LNCaP clone FGC (cell line): ENCODE data around the gene MRPL40.

Source experiments
- DNase-seq: peaks from one replicate; pipeline ENCODE4 v3.0.0-alpha.2; 2011; ENCODE audit warnings: low read depth
- H3K4me3 ChIP-seq: 2 replicates; pipeline ENCODE4 v1.5.1; 2011; ENCODE audit warnings: mild to moderate bottlenecking, low read depth, low read length, control low read depth
- TF ChIP-seq, protein P1 (sequence below): IDR thresholded peaks from 2 replicates; pipeline ENCODE4 v1.5.1; 2012; ENCODE audit warnings: mild to moderate bottlenecking; ENCODE audit not compliant: control insufficient read depth, insufficient read depth; ENCODE audit errors: extremely low read depth

MRPL40 gene

GRCh38 chr22:19405652-19406051, 26.7 kb upstream of the MRPL40 start:
- H3K4me3 ChIP-seq = no peak overlapping the region
- TF ChIP-seq, protein P1, sequence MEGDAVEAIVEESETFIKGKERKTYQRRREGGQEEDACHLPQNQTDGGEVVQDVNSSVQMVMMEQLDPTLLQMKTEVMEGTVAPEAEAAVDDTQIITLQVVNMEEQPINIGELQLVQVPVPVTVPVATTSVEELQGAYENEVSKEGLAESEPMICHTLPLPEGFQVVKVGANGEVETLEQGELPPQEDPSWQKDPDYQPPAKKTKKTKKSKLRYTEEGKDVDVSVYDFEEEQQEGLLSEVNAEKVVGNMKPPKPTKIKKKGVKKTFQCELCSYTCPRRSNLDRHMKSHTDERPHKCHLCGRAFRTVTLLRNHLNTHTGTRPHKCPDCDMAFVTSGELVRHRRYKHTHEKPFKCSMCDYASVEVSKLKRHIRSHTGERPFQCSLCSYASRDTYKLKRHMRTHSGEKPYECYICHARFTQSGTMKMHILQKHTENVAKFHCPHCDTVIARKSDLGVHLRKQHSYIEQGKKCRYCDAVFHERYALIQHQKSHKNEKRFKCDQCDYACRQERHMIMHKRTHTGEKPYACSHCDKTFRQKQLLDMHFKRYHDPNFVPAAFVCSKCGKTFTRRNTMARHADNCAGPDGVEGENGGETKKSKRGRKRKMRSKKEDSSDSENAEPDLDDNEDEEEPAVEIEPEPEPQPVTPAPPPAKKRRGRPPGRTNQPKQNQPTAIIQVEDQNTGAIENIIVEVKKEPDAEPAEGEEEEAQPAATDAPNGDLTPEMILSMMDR = no peak
- no peak for DNase-seq

GRCh38 chr22:19406281-19406811, 26.0 kb upstream of the MRPL40 start:
- no peak for DNase-seq

DNA sequence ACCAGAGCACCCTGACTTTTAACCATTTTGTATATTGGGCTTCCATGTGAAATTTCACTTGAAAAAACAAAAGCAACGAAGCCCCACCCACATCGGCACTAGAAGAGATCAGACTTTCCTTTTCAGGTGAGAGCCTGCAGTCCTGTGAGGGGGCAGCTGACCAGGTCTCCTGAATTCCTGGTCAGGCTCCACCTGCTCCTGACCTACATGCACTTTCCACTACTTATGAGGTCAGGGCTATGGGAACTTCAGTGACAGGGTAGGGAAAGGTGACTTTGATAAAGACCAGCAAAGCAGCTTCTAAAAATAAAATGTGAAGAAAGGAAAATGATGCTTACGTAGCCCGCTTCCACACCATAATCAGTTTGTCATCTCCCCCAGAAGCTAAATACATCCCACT, 25.5 kb upstream of the MRPL40 start:
- TF ChIP-seq, protein P1 = no peak
- no peak overlapping the region for H3K4me3 ChIP-seq
- no peak for DNase-seq

More at GRCh38 chr22:19406281-19406811, 26.0 kb upstream of the MRPL40 start:
- TF ChIP-seq, protein P1 = no peak
- H3K4me3 ChIP-seq = no peak overlapping the region

GRCh38 chr22:19407649-19408606, 24.4 kb upstream of the MRPL40 start:
- no peak overlapping the region for H3K4me3 ChIP-seq
- no peak for DNase-seq
- TF ChIP-seq, protein P1 = no peak

- DNase-seq = no peak
- TF ChIP-seq, protein P1 = no peak
- H3K4me3 ChIP-seq = no peak overlapping the region
These were observed 21.2 kb upstream of the MRPL40 start for GRCh38 chr22:19410941-19411689.

- no peak for DNase-seq
- H3K4me3 ChIP-seq = no peak overlapping the region
- TF ChIP-seq, protein P1 = no peak
These were observed 20.7 kb upstream of the MRPL40 start for GRCh38 chr22:19411690-19412045.
